PC-9 (cell line): ENCODE data around the gene ATP10D. TPM values are rescaled to one million over a fixed set of nuclear protein-coding genes. Genes with fewer than 3 reads are reported as not detected.
A peak's percentile ranks its signal among the peaks of the same experiment; 100 is the strongest.

Experiments
- BruUV-seq: library from RNA; stranded (reverse); fragments of 400-500 nt; replicated peaks from 2 replicates; lab custom pipeline; 2021; lab: Mats Ljungman, UMichigan
- CTCF ChIA-PET: fragments of 300-600 bp; sonication (Branson Sonifier 250); formaldehyde crosslinking; loops from one replicate; lab custom pipeline; 2022; ENCODE audit warnings: antibody characterized with exemption; lab: Charles Lee
- POLR2A ChIA-PET: fragments of 300-600 bp; sonication (Branson Sonifier 250); formaldehyde crosslinking; loops from one replicate; lab custom pipeline; 2022; ENCODE audit warnings: antibody characterized with exemption; ENCODE audit not compliant: unreplicated experiment; lab: Charles Lee
- DNase-seq, 2 experiments: peaks; one replicate each; pipeline versions ENCODE4 v3.0.0 to v3.0.0-alpha.2; 2015 to 2022; ENCODE audit warnings: mixed read lengths in 1 of 2
- H2AFZ ChIP-seq: fragments of 200-600 bp; sonication (generic); 2 replicates; pipeline ENCODE4 v1.8.1; 2017; ENCODE audit warnings: antibody characterized with exemption
- H3F3A ChIP-seq: fragments of 200-600 bp; sonication (generic); 2 replicates; pipeline ENCODE4 v1.8.1; 2017; ENCODE audit warnings: antibody characterized with exemption, mild to moderate bottlenecking, low read depth; ENCODE audit not compliant: insufficient read depth
- H3K27ac ChIP-seq: fragments of 200-600 bp; sonication (generic); 2 replicates; pipeline ENCODE4 v1.6.1; 2016; ENCODE audit warnings: mixed run types
- H3K27me3 ChIP-seq: fragments of 200-600 bp; sonication (generic); 2 replicates; pipeline ENCODE4 v1.6.1; 2016; ENCODE audit warnings: low read depth, mixed run types; ENCODE audit not compliant: insufficient read depth
- H3K36me3 ChIP-seq: fragments of 200-600 bp; sonication (generic); 2 replicates; pipeline ENCODE4 v1.6.1; 2016; ENCODE audit warnings: low read depth, mixed run types
- H3K4me1 ChIP-seq: fragments of 200-600 bp; sonication (generic); replicated peaks from 2 replicates; pipeline ENCODE4 v1.6.1; 2016; ENCODE audit warnings: mixed run types; ENCODE audit not compliant: insufficient read depth
- H3K4me2 ChIP-seq: fragments of 200-600 bp; sonication (generic); 2 replicates; pipeline ENCODE4 v1.6.1; 2017; ENCODE audit warnings: mixed run types
- H3K4me3 ChIP-seq: fragments of 200-600 bp; sonication (generic); 2 replicates; pipeline ENCODE4 v1.6.1; 2016; ENCODE audit warnings: mixed run types
- H3K79me2 ChIP-seq: fragments of 200-600 bp; sonication (generic); 2 replicates; pipeline ENCODE4 v1.6.1; 2017; ENCODE audit warnings: low read depth, mixed run types
- H3K9me2 ChIP-seq: fragments of 200-600 bp; sonication (generic); 2 replicates; pipeline ENCODE4 v1.8.1; 2017; ENCODE audit warnings: mild to moderate bottlenecking; ENCODE audit not compliant: insufficient read depth
- H3K9me3 ChIP-seq: fragments of 200-600 bp; sonication (generic); 2 replicates; pipeline ENCODE4 v1.8.1; 2016; ENCODE audit warnings: low read depth; ENCODE audit not compliant: insufficient read depth
- H4K20me1 ChIP-seq: fragments of 200-600 bp; sonication (generic); 2 replicates; pipeline ENCODE4 v1.8.1; 2017; ENCODE audit not compliant: insufficient read depth
- CTCF ChIP-seq: fragments of 200-600 bp; sonication (generic); conservative IDR thresholded peaks from 2 replicates; pipeline ENCODE4 v1.6.1; 2017; ENCODE audit warnings: mixed run types, antibody characterized with exemption, mild to moderate bottlenecking, moderate library complexity
- EZH2 ChIP-seq: fragments of 200-600 bp; sonication (generic); IDR thresholded peaks from 2 replicates; pipeline ENCODE4 v1.8.0; 2017; ENCODE audit warnings: antibody characterized with exemption, low read depth
- intact Hi-C: fragments of 100-400 bp; cut with micrococcal nuclease; formaldehyde crosslinking; loops from one replicate; pipeline ENCODE4 v1.10.0; 2022; ENCODE audit not compliant: unreplicated experiment
- total RNA-seq: library from RNA; stranded (reverse); gene quantifications from 2 replicates; pipeline ENCODE4 v1.2.3, GENCODE V29; 2021

ATP10D gene
- total RNA-seq, 1 experiment from 2014 or later = 35.2 TPM

GRCh38 chr4:47532658-47533057 lies 47.6 kb downstream of the ATP10D start:
- peaks cover 9% of the 10 kb centered on the region for H3K36me3 ChIP-seq
- POLR2A ChIA-PET = no interaction called here
- H3K4me2 ChIP-seq = no peak overlapping the region
- no peaks in the 10 kb centered on the region for H3K9me2 ChIP-seq
- no peak overlapping the region for H2AFZ ChIP-seq
- CTCF ChIA-PET = no interaction called here
- DNase-seq = no peak
- no peaks in the 10 kb centered on the region for H4K20me1 ChIP-seq
- H3K79me2 ChIP-seq = no peaks in the 10 kb centered on the region
- no peaks in the 10 kb centered on the region for H3K27me3 ChIP-seq
- 0 out of 2 replicates have a peak overlapping the region, but pooled peaks have one; percentile 66 for H3K27ac ChIP-seq
- H3F3A ChIP-seq = peaks cover 8% of the 10 kb centered on the region
- TF ChIP-seq CTCF (no peak), EZH2 (no peak)
- H3K4me3 ChIP-seq = no peak overlapping the region
- peaks cover 11% of the 10 kb centered on the region; the same call in 1 of the 2 replicates for H3K9me3 ChIP-seq
- BruUV-seq = no TSS peak
- H3K4me1 ChIP-seq = peaks cover 20% of the 10 kb centered on the region
- intact Hi-C loops = no loop called here

GRCh38 chr4:47533689-47534347 lies 48.7 kb downstream of the ATP10D start:
- no peak for TF ChIP-seq EZH2
- no peak for TF ChIP-seq CTCF
- BruUV-seq = no TSS peak
- Histone ChIP-seq H3K4me2 (no peak overlapping the region), H3F3A (peaks cover 8% of the 10 kb centered on the region), H3K4me3 (no peak overlapping the region), H3K9me3 (peaks cover 10% of the 10 kb centered on the region; the same call in 1 of the 2 replicates), H4K20me1 (no peaks in the 10 kb centered on the region), H2AFZ (no peak overlapping the region), H3K9me2 (no peaks in the 10 kb centered on the region), H3K79me2 (no peaks in the 10 kb centered on the region), H3K36me3 (peaks cover 3% of the 10 kb centered on the region), H3K27ac (no peak overlapping the region), H3K27me3 (no peaks in the 10 kb centered on the region), H3K4me1 (peaks cover 20% of the 10 kb centered on the region)
- CTCF ChIA-PET = no interaction called here
- no peak for DNase-seq
- POLR2A ChIA-PET = interaction anchor here (0.7 kb wide), 1 partner anchor 9 kb away, joined by 6 read pairs; no protein-coding TSS in a partner anchor
- intact Hi-C loops = no loop called here

- Histone ChIP-seq H3K4me2 (no peak overlapping the region), H3K4me3 (no peak overlapping the region), H3K27me3 (no peaks in the 10 kb centered on the region), H3K36me3 (no peaks in the 10 kb centered on the region; the same call in 1 of the 2 replicates), H3K27ac (no peak overlapping the region), H3K9me3 (0 out of 2 replicates have a peak, but pooled peaks cover 1% of the 10 kb centered on the region), H3K79me2 (no peaks in the 10 kb centered on the region), H3K4me1 (peaks cover 20% of the 10 kb centered on the region), H3K9me2 (no peaks in the 10 kb centered on the region), H3F3A (peaks cover 8% of the 10 kb centered on the region), H2AFZ (no peak overlapping the region), H4K20me1 (no peaks in the 10 kb centered on the region)
- DNase-seq = no peak
- ChIA-PET CTCF (no interaction called here), POLR2A (no interaction called here)
- intact Hi-C loops = no loop called here
- no TSS peak for BruUV-seq
- no peak for TF ChIP-seq EZH2
- TF ChIP-seq CTCF = no peak
Observed at GRCh38 chr4:47534772-47535171, 49.7 kb downstream of the ATP10D start.
